Esophagus squamous epithelium (tissue), 4 donors: ENCODE results near the gene CDCA7L.

ENCODE experiments used
- CTCF ChIP-seq, 6 experiments: fragments of 450-650 bp in 4 of 6; fragments of 200-600 bp in 2 of 6; sonication (generic) in 2 of 6; IDR thresholded peaks; one replicate each; pipeline ENCODE4 v1.5.1; 2016 to 2019; ENCODE audit warnings: antibody characterized with exemption in 6 of 6, mild to moderate bottlenecking in 4 of 6, moderate library complexity in 4 of 6
- POLR2A ChIP-seq, 4 donors: fragments of 450-650 bp; IDR thresholded peaks; one replicate each; pipeline ENCODE4 v1.6.1; 2017; ENCODE audit warnings: antibody characterized with exemption in 4 of 4, mild to moderate bottlenecking in 4 of 4, moderate library complexity in 3 of 4

GRCh38 chr7:21945454-21946221 is at the start of gene CDCA7L:
- no peak for TF ChIP-seq CTCF (IDR thresholded peaks at IDR 0.05)
- peak in 1 of 4 donors; percentile 64 for TF ChIP-seq POLR2A (IDR thresholded peaks at IDR 0.05)
